ENCODE data around the gene ZNF786.
"Not testable (repeated sequence)": the region's sequence is repeated elsewhere in the genome, so short reads cannot be mapped to it uniquely, and the experiment has no call there.

The ZNF786 gene

DNA sequence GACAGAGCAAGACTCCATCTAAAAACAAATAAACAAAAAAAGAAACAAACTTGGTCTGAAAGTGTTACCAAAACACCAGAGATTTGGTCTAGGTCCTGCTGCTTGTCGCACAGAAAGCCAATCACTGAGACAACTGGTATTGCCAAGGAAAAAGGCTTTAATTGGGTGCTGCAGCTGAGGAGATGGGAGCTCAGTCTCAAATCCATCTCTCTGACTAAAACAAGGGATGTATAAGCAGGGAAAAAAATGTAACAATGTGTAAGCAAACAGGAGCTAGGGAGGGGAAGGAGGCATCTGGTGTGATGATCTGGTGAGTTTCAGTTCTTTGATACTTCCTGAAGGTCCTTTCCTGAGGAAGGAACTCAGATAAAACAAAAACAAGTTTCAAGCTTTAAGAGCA, 53.8 kb downstream of the ZNF786 start:
- in situ Hi-C loops (cut with MboI; ENCODE audit: low sequenced_read_pairs): no loop called here

DNA sequence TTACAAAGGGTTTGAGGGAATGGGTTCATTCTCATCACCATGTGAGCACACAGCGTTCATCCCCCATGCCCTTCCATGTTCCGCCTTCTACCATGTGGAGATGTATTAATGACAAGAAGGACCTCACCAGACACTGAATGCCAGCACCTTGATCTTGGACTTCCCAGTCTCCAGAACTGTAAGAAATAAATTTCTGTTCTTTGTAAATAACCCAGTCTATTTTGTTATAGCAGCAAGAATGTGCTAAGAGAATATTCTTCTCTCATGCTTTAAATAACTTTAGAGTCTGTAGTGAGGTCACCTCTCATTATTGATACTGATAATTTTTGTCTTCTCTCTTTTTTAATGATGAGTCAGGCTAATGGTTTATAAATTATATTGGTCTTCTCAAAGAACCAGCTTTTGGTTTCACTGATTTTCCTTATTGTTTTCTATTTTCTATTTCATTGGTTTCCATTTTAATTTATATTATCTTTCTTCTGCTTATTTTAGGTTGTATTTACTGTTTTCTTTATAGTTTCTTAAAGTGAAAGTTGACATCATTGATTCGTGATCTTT, 59.1 kb downstream of the ZNF786 start:
- in situ Hi-C loops (cut with MboI; ENCODE audit: low sequenced_read_pairs): no loop called here

DNA sequence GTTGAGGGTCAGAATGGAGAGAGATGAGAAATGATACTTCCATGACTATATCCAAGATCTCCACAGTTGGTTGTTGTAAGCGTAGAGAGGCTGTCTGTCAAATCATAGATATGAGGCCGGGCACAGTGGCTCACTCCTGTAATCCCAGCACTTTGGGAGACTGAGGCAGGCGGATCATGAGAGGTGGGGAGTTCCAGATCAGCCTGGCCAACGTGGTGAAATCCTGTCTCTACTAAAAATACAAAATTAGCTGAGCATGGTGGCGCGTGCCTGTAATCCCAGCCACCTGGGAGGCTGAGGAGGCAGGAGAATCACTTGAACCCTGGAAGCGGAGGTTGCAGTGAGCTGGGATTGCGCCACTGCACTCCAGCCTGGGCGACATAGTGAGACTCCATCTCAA, 60.1 kb downstream of the ZNF786 start:
- in situ Hi-C loops (cut with MboI; ENCODE audit: low sequenced_read_pairs): not testable (repeated sequence)

DNA sequence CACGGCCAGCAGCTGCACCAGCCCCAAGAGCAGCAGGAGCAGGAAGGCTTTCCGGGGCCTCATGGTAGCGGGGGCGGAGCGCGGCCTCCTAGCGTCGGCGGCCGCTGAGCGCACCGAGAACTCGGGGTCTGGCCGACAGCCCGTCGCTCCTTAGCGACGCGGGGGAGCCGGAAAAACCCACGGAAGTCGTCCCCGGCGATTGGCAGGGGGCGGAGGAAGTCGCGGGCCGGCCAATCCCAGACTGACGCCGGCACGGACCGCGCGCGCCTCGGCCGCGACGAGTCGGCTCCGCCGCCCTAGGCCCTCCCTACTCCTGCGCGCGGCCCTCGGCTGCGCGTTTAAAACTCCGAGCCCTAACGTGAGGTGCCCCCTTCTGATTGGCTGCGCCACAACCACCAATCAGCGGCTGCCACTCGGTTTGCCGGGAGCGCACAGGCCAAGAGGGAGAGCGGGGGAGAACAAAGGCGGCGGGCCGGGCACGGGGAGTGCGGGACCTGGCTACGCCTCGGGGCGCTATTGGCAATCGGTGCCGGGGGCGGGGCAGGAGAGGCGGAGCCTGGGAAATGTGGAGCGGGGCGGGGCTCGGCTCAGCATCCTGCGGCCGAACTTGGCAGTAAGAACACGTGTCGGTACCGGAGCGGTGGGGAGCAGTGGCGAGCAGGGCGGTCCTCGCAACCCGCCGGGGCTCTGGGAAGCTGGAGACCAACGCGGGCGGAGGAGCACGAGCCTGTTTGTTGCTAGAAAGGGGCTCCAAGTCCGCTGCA, 62.0 kb downstream of the ZNF786 start, which contains the start of gene PDIA4:
Gene PDIA4, minus strand, starts transcription at position 160 of the 764 bp plus-strand sequence. Its CDS starts 97 bp downstream, at position 63.
- in situ Hi-C loops (cut with MboI; ENCODE audit: low sequenced_read_pairs): no loop called here

DNA sequence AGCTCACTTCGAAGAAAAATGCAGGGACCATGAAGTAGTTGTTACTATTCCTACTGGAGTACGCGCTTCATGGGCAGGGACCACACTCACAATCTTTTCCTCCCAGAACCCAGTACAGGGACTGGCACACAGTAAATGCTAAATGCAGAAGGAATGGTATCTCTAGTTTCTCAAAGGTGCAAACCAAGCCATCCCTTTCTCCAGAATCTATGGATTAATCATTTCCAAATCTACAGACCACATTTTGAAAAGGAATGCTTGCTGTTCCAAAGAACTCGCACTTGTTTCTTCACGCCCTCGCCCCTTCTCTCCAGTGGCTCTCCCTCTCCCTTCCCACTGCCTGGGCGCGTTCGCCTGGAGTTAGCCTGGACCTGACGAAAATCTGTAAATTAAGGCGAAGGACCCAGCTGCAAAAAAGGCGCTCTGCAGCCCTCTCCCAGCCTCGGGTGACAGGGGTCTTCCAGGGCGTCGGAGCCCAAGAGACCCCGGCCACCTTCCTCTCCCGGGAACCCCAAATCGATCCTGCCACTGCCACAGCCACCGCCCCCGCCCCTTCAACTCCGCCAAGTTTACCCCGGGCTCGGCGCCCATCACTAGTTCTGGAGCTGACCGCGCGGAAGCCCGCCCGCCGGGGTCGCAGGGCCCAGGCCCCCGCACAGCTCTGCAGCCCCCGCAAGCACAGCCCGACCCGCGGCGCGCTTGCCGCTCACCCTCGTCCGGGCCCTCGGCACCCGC, 62.7 kb downstream of the ZNF786 start:
- in situ Hi-C loops (cut with MboI; ENCODE audit: low sequenced_read_pairs): no loop called here

DNA sequence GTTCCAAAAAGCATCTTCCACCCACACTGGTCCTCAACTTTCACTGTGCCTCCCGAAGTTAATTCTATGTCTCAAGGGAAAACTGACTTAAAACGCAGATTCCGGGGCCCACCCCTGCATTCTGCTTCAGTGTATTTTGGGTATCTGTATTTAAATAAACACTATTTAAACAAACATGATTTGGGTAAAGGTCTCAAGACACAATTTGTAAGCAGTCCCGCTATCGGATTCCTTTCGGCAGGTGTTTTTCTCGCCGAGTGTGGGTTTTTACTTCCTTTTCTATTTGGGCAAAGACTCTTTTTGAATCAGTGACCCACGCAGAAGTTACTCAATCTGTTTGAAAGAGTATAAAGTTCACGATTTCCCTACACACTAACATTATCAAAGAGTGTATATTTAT, 63.5 kb downstream of the ZNF786 start:
- in situ Hi-C loops (cut with MboI; ENCODE audit: low sequenced_read_pairs): no loop called here

DNA sequence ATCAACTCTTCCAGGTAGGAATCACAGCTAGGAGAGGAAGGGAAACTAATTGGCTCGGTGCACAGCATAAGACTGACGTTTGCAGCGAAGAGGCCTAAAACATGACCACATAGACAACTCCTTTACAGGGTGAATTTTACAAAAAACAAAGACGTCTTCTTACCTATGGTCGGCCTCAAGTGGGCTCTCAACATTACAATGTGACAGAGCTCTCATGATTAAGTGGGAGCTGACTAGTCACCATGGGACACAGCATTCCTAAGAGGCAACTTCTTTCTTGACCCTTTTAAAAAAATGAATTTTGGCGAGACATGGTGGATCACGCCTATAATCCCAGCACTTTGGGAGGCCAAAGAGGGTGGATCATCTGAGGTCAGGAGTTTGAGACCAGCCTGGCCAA, 66.9 kb downstream of the ZNF786 start:
- in situ Hi-C loops (cut with MboI; ENCODE audit: low sequenced_read_pairs): no loop called here

DNA sequence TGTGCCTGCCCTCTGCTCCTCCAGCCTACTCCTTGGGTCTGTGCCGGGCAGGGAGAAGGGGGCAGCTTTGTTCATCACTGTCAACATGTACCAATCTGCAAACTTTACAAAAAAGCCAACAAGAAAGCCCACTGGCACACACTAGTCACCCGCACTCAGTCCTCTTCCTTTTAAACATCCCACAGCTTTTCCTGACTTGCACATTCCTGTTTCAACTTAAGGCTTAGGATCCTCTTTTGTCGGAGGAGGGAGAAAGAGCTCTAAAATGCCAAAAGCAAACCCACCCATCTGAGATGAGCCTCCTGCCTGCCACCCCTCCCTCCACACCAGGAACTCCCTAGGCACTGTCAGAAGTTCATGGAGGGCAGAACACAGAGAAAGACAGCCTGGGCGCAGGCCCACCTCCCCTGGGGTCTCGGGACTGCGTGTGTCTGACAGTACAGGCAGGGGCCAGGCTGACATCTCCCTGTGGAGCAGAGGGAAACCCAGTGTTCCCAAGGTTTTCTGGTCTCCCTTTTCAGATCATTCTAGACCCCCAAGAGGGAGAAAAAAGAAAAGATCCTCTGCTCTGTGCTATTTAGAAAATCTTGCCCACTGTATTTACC, 67.7 kb downstream of the ZNF786 start:
- in situ Hi-C loops (cut with MboI; ENCODE audit: low sequenced_read_pairs): no loop called here

DNA sequence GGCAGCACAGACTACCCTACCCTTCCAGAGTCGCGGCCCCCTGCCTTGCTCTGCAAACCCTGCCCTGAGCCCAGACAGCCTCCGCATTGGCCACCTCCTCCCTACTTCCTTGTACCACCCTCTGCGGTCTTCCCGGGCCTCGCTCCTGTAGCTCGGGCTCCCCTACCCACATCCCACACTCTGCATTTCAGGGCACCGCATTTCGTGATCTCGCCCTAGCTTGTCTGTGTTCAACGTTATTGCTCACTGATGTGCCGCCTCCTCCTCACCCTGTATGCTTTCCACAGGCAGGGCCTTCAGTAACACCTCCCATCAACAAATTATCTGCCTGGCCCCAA, 68.8 kb downstream of the ZNF786 start:
- in situ Hi-C loops (cut with MboI; ENCODE audit: low sequenced_read_pairs): no loop called here

DNA sequence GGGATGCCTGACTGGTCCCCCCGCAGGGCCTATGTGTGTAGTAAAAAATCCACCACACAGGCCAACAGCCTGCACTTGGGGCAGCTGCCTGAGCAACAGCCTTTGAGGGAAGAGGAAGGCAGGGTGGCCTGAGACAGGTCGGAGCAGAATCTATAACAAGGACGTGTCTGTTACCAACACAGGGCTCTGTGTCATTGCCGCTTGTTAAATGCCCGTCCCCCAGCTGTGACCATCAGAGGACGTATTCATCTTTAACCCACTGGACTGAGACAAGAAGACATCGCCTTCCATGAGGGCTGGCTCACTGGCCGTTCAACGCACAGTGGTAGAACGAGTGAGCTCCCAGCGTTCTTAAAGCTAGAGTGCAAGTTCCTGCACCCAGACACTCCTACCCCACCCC, 70.0 kb downstream of the ZNF786 start:
- in situ Hi-C loops (cut with MboI; ENCODE audit: low sequenced_read_pairs): no loop called here
